Measurements from ENCODE around the gene FABP1. TPM values are rescaled to one million over a fixed set of nuclear protein-coding genes. Genes with fewer than 3 reads are reported as not detected.

The FABP1 gene
- total and polyA plus RNA-seq, 2 donors from 2014 or later, result 1,596 TPM; not detected in 1

GRCh38 chr2:88170472-88170892 is 42.6 kb upstream of the FABP1 start:
- H3K27me3 ChIP-seq (ENCODE audit: control insufficient read depth, insufficient read depth, low read length), result no peaks in the 10 kb centered on the region
- H3K9me3 ChIP-seq (ENCODE audit: control insufficient read depth in 2 of 3, insufficient read depth in 1 of 3, low read length in 3 of 3), result peaks cover 0 to 13% (median 0%) of the 10 kb centered on the region in 3 donors
- DNase-seq (peak in 4 of 5 donors; percentile 53 to 77 (median 66)), FAIRE-seq (no peak)
- peak overlapping the region in 2 of 3 donors; percentile 12 to 87 for H3K9ac ChIP-seq (ENCODE audit: low read length in 3 of 3)
- TF ChIP-seq, protein P1, sequence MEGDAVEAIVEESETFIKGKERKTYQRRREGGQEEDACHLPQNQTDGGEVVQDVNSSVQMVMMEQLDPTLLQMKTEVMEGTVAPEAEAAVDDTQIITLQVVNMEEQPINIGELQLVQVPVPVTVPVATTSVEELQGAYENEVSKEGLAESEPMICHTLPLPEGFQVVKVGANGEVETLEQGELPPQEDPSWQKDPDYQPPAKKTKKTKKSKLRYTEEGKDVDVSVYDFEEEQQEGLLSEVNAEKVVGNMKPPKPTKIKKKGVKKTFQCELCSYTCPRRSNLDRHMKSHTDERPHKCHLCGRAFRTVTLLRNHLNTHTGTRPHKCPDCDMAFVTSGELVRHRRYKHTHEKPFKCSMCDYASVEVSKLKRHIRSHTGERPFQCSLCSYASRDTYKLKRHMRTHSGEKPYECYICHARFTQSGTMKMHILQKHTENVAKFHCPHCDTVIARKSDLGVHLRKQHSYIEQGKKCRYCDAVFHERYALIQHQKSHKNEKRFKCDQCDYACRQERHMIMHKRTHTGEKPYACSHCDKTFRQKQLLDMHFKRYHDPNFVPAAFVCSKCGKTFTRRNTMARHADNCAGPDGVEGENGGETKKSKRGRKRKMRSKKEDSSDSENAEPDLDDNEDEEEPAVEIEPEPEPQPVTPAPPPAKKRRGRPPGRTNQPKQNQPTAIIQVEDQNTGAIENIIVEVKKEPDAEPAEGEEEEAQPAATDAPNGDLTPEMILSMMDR (IDR thresholded peaks at IDR 0.05; ENCODE audit: borderline replicate concordance, extremely low read depth, insufficient read depth), result no peak
- H3K36me3 ChIP-seq (ENCODE audit: control insufficient read depth in 2 of 3, insufficient read depth in 3 of 3, low read length in 3 of 3), result peaks cover 0 to 4% (median 0%) of the 10 kb centered on the region in 3 donors
- peak overlapping the region; percentile 26 to 32 for H3K27ac ChIP-seq (ENCODE audit: low read depth in 2 of 2, low read length in 2 of 2)
- peak overlapping the region; percentile 26 to 79 (median 53) for H3K4me3 ChIP-seq (ENCODE audit: low read length in 3 of 3)
- H3K4me1 ChIP-seq (ENCODE audit: control insufficient read depth in 2 of 3, insufficient read depth in 2 of 3, low read depth in 1 of 3, low read length in 3 of 3), result peaks cover 0 to 9% (median 4%) of the 10 kb centered on the region in 3 donors
- intact Hi-C loops (cut with DNase I), result no loop called here

GRCh38 chr2:88168386-88168785 is 40.5 kb upstream of the FABP1 start:
- no peak overlapping the region for H3K9ac ChIP-seq (ENCODE audit: low read length in 3 of 3)
- no peak overlapping the region for H3K27ac ChIP-seq (ENCODE audit: low read depth in 2 of 2, low read length in 2 of 2)
- H3K4me1 ChIP-seq (ENCODE audit: control insufficient read depth in 2 of 3, insufficient read depth in 2 of 3, low read depth in 1 of 3, low read length in 3 of 3), result peaks cover 0 to 5% (median 0%) of the 10 kb centered on the region in 3 donors
- H3K27me3 ChIP-seq (ENCODE audit: control insufficient read depth, insufficient read depth, low read length), result no peaks in the 10 kb centered on the region
- no peaks in the 10 kb centered on the region for H3K36me3 ChIP-seq (ENCODE audit: control insufficient read depth in 2 of 3, insufficient read depth in 3 of 3, low read length in 3 of 3)
- TF ChIP-seq, protein P1 (IDR thresholded peaks at IDR 0.05; ENCODE audit: borderline replicate concordance, extremely low read depth, insufficient read depth), result no peak
- no peak overlapping the region for H3K4me3 ChIP-seq (ENCODE audit: low read length in 3 of 3)
- FAIRE-seq (no peak), DNase-seq (no peak)
- intact Hi-C loops (cut with DNase I), result no loop called here
- peaks cover 0 to 8% (median 0%) of the 10 kb centered on the region in 3 donors for H3K9me3 ChIP-seq (ENCODE audit: control insufficient read depth in 2 of 3, insufficient read depth in 1 of 3, low read length in 3 of 3)

- no peak overlapping the region for H3K9ac ChIP-seq (ENCODE audit: low read length in 3 of 3)
- peaks cover 0 to 8% (median 0%) of the 10 kb centered on the region in 3 donors for H3K9me3 ChIP-seq (ENCODE audit: control insufficient read depth in 2 of 3, insufficient read depth in 1 of 3, low read length in 3 of 3)
- TF ChIP-seq, protein P1 (IDR thresholded peaks at IDR 0.05; ENCODE audit: borderline replicate concordance, extremely low read depth, insufficient read depth), result no peak
- intact Hi-C loops (cut with DNase I), result no loop called here
- peaks cover 0 to 5% (median 0%) of the 10 kb centered on the region in 3 donors for H3K4me1 ChIP-seq (ENCODE audit: control insufficient read depth in 2 of 3, insufficient read depth in 2 of 3, low read depth in 1 of 3, low read length in 3 of 3)
- DNase-seq (no peak), FAIRE-seq (no peak)
- no peaks in the 10 kb centered on the region for H3K27me3 ChIP-seq (ENCODE audit: control insufficient read depth, insufficient read depth, low read length)
- H3K4me3 ChIP-seq (ENCODE audit: low read length in 3 of 3), result no peak overlapping the region
- H3K27ac ChIP-seq (ENCODE audit: low read depth in 2 of 2, low read length in 2 of 2), result no peak overlapping the region
- no peaks in the 10 kb centered on the region for H3K36me3 ChIP-seq (ENCODE audit: control insufficient read depth in 2 of 3, insufficient read depth in 3 of 3, low read length in 3 of 3)
Observed at GRCh38 chr2:88167740-88168139, 39.9 kb upstream of the FABP1 start.

All from kidney (tissue), 14 donors.